ENCODE results near the gene TMEM164.

Gene TMEM164

DNA sequence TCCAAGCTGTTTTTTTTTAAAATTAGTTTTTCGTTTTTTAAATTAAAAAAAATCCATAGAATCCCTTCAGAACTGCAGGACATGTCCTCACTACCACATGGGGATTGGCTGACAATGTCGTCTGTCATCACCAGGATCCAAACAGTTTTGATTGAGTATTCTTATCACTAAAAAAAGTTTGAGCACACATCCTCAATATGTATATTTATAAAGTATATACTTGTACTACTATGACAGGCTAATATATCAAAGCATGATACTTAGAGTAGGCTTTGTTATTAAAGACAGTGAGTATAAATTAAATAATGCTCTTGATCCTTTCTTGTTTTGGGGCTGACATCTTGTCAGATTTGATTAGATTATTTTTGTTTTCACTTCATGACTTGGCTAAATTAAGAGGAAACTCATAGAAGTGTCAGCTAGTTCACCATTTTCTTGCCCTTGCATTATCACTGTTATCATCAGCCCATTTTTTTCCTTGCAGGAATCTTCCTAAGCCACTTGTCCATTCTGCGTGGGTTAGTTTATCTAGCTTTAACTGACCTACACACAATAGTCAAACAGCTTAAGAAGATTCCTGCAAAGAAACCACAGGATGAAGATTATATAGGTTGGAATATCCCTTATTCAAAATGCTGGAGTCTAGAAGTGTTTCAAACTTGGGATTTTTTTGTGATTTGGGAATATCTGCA, 222.2 kb downstream of the TMEM164 start:
- no peak overlapping the region for H3K4me3 ChIP-seq (ENCODE audit: low read length)
- DNase-seq (ENCODE audit: low read depth), result no peak

DNA sequence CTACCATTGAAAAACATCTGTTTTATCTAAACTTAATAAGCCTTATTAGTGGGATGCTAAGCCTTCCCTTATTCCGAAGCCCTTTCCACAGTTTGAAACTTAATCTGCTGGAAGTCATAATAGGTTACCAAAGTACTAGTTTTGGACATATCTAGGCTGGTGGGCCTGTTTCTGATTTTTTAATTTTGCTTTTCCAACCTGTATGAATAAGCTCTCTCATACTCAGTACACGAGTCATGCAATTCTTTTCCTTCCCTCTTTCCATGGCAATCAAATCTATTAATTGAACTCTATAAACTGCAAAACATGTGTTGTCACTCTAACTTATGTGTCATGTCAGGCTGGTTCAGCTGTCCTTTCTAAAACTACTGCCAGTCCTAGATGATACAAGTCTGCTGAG, 224.0 kb downstream of the TMEM164 start:
- TF ChIP-seq, protein P1, sequence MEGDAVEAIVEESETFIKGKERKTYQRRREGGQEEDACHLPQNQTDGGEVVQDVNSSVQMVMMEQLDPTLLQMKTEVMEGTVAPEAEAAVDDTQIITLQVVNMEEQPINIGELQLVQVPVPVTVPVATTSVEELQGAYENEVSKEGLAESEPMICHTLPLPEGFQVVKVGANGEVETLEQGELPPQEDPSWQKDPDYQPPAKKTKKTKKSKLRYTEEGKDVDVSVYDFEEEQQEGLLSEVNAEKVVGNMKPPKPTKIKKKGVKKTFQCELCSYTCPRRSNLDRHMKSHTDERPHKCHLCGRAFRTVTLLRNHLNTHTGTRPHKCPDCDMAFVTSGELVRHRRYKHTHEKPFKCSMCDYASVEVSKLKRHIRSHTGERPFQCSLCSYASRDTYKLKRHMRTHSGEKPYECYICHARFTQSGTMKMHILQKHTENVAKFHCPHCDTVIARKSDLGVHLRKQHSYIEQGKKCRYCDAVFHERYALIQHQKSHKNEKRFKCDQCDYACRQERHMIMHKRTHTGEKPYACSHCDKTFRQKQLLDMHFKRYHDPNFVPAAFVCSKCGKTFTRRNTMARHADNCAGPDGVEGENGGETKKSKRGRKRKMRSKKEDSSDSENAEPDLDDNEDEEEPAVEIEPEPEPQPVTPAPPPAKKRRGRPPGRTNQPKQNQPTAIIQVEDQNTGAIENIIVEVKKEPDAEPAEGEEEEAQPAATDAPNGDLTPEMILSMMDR (conservative IDR thresholded peaks at IDR 0.05; ENCODE audit: low read length), result no peak
- no peak overlapping the region for H3K4me3 ChIP-seq (ENCODE audit: low read length)
- no peak for DNase-seq (ENCODE audit: low read depth)

More for the DNA sequence above, 222.2 kb downstream of the TMEM164 start:
- TF ChIP-seq, protein P1 (conservative IDR thresholded peaks at IDR 0.05; ENCODE audit: low read length), result no peak

Data from AG10803 (cell line).